OCI-LY3 (cell line): ENCODE measurements around the gene PTPRN2.

Source experiments
- EZH2phosphoT487 ChIP-seq: fragments of 200-600 bp; shearing (Covaris generic); IDR thresholded peaks from 2 replicates; pipeline ENCODE4 v1.6.1; 2018; ENCODE audit warnings: antibody characterized with exemption, mixed run types, low read depth
- TF ChIP-seq, protein P1 (sequence below): fragments of 200-600, 300-600 bp; sonication (generic); IDR thresholded peaks from 2 replicates; pipeline ENCODE4 v1.5.1; 2014; ENCODE audit warnings: antibody characterized with exemption, low read length, low read depth

DNA sequence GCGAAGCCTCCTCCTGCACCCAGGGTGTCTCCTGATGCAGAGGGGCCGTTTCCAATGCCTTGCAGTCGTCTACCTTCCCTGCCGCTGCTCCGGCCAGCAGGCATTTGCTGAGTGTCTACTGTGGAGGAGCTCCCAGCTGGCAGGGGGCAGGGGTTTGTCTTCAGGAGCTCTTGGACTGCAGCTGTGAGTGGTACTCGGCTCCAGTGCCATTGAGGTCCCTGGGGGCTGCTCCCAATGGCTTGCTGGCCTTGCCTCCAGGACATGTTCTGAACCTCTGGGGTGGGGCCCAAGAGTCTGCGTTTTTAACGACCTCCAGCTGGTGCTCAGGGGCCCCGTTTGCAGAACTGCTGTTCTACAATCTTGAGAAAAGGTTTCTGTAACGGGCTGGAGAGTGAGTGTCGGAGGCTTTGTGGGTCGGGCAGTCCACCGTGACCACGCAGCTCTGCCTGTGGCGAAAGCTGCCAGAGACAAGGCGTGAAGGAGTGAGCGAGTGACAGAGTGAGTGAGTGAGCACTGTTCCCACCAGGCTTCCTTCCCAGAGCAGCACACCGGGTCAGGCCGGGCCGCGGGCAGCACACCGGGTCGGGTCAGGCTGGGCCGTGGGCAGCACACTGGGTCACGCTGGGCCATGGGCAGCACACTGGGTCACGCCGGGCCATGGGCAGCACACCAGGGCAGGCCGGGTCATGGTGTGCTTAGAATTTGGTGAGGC is 520.2 kb downstream of the PTPRN2 start:
- TF ChIP-seq, protein P1, sequence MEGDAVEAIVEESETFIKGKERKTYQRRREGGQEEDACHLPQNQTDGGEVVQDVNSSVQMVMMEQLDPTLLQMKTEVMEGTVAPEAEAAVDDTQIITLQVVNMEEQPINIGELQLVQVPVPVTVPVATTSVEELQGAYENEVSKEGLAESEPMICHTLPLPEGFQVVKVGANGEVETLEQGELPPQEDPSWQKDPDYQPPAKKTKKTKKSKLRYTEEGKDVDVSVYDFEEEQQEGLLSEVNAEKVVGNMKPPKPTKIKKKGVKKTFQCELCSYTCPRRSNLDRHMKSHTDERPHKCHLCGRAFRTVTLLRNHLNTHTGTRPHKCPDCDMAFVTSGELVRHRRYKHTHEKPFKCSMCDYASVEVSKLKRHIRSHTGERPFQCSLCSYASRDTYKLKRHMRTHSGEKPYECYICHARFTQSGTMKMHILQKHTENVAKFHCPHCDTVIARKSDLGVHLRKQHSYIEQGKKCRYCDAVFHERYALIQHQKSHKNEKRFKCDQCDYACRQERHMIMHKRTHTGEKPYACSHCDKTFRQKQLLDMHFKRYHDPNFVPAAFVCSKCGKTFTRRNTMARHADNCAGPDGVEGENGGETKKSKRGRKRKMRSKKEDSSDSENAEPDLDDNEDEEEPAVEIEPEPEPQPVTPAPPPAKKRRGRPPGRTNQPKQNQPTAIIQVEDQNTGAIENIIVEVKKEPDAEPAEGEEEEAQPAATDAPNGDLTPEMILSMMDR = no peak
- TF ChIP-seq EZH2phosphoT487 = no peak
